ENCODE results near the gene NEK7. TPM values are rescaled to one million over a fixed set of nuclear protein-coding genes. Genes with fewer than 3 reads are reported as not detected.
A peak's percentile ranks its signal among the peaks of the same experiment; 100 is the strongest.

The NEK7 gene
- polyA plus RNA-seq, 3 donors = 50.0 to 52.6 (median 52.5) TPM

DNA sequence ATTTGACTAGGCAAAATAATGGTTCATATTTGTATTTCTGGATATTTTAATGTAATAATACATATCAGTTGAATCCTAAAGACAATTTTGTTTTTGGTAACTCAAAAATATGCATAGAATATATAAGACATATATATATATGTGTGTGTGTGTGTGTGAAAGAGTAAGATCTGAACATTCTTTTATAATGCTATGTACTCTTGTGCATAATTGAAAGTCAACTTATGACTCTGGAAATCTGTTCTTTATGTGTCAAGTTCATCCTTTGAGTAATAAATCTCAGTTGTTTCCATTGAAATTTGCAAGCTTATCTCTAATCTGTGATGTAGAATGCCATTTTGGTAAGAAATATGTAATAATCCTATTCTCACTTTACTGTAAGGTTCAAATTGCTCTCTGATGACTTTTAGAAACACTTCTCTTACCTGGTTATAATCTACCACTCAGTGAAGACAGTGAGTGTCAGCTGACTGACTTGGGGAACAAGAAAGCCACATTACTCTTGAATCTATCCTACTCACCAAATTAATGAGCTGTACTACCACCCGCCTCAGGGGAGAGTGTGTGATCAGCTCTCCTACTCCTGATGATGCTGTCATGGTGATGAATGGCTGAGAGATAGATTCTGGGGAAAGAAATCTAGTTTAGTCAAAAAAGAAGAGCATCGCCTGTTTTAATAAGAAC lies 15.0 kb upstream of the NEK7 start:
- no peak for DNase-seq (ENCODE audit: low read depth in 3 of 3, low spot score in 2 of 3)

DNA sequence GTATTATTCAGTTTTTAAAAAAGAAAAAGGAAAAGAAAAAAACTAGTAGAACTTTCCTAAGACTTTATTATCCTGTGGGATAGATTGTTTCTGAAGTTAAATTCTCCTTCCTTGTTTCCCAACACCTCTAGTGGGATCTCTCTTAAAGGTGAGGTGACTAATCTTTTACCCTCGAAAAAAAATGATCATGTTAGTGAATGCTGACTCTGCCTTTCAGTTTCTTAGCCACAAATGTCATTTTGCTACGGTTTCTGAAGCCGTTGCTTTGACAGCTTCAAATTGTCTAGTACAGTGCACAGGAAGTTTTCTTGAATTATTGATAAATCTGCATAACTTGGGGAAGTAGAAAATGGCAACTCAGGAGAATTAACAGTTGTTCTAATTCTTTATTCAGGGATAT lies 13.0 kb upstream of the NEK7 start:
- no peak for DNase-seq (ENCODE audit: low read depth in 3 of 3, low spot score in 2 of 3)

DNA sequence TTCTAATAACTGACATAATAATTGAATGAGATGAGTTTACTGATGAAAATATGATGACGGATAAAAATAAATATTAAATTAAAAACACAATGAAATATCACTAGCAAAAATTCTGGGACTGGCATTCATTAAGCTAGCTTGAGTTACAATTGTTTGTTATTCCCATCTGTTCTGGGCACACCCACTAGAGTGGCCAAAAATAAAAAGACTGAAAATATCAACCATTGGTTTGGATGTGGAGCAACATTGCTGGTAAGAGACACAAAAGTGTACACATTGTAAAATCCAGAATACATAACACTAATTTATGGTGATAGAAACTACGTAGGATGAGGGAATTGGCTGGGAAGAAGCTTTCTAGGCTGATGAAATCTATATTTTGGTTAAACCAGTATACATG lies 9.6 kb upstream of the NEK7 start:
- DNase-seq (ENCODE audit: low read depth in 3 of 3, low spot score in 2 of 3) = no peak

DNA sequence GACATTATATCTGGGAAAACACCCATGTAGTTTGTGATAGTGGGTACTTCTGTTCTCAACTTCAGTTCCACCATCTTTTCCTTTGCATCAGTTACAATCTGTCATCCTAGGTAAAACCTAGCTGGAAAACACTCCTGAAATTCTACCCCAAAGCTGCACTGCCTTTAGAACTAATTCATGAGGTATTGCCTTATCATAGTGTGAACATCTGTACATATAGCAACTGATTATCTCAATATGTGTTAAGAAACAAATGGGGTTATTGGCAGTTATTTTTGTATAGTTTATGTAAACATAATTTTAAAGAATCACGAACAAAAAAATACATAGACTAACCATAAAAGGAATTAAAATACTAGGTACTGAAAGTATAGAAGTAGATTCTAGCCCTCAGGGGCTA lies 6.4 kb upstream of the NEK7 start:
- DNase-seq (ENCODE audit: low read depth in 3 of 3, low spot score in 2 of 3) = no peak

DNA sequence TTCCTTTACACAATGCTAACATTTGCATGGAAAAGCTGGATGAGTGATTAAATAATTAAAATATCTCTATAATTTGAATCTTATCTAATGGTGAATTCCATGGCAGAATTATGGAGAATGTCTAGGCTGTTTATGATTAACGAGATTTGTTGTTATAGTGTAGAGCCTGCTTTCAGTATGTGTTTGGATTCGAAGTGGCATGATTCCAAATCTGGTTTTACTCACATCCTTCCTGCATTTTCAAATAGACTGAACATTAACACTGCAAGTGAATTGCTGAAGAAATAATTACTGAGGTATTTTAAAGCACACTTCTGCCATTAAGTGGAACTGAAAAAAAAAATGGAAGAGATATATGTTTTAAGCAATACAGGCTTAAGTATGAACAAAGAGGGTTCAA lies 5.1 kb upstream of the NEK7 start:
- DNase-seq (ENCODE audit: low read depth in 3 of 3, low spot score in 2 of 3) = no peak

DNA sequence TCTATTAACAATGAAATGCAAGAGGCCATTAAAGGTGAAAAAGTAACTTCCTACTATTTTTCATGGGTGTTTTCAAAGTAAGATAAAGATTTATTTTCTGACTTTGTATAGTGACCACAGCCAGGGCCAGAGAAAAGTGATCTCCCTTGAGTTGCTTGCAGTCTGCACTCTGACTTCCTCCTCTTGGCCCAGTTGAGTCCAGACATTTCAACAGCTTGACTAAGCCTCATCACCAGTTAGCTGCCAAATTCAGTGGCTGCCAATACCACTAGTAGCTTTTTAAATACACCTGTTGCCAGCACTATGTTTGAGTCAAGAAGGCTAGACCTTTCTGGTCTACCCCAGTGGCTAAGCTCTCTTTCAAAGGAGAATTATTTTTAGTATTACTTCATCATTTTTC lies 3.7 kb upstream of the NEK7 start:
- no peak for DNase-seq (ENCODE audit: low read depth in 3 of 3, low spot score in 2 of 3)

DNA sequence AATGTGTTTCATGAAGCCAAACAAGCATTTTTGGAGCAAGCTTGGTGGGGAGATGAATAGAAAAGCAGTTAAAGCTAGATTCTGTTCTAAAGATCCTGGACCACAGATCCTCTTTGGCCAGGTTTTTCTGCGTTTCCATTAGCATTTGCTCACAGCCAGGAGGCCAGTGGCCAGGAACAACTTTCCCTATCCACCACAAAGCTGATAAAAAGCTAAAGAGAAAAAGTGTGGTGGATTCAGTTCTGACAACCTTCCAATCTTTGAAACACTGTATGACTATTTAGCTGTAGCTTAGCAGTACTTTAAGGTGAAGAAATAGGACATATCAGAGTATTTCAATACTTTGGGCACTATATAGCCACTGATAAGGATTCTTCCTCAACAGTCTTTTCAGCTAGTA lies 3.0 kb upstream of the NEK7 start:
- DNase-seq (ENCODE audit: low read depth in 3 of 3, low spot score in 2 of 3) = no peak

DNA sequence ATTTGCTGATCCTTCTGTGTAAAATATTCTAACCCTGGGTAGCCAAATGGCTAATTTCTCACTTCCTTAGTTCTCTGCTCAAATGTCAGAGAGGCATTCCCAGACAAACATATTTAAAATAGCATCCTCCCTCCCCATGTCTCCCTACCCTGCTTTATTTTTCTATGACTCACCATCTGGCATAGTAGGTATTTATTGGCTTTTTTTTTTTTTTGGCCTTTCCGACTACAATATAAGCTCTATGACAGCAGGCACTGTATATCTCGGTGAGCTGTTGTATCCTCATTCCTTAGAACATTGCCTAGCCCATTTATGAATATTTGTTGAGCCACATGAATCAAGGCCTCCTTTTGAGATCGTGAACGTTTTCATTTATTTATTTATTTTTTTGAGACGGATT lies 1.5 kb upstream of the NEK7 start:
- DNase-seq (ENCODE audit: low read depth in 3 of 3, low spot score in 2 of 3) = no peak

DNA sequence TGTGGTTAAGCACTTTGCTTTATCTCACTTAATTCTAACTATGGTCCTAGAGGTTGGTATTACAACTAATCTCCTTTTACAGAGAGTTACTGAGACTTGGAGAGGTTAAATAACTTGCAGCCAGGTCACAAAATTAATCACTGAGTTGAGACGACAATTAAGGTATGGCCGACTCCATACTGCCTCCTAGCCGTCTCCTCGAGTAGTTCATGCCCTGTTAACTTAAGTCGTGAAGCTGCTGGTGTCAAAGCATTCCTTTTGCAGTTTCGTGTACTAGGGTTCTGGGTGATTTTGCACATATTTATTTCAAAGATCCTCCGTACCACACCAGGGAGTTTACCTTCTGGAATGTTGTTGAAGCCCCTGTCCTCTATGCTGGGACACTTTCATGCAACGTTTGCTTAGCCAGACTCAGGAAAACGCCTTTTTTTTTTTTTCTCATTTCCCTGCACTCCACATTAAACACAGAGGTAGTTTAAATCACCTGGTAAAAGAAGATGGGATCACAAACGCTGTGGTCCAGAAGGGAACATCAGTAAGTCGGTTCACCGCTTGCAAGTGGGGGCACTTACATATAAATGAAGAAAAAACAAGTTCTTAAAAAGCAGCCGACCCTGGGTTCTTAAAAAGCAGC lies 570 bp upstream of the NEK7 start:
- DNase-seq (ENCODE audit: low read depth in 3 of 3, low spot score in 2 of 3) = peak; percentile 78 to 81 (median 80)

DNA sequence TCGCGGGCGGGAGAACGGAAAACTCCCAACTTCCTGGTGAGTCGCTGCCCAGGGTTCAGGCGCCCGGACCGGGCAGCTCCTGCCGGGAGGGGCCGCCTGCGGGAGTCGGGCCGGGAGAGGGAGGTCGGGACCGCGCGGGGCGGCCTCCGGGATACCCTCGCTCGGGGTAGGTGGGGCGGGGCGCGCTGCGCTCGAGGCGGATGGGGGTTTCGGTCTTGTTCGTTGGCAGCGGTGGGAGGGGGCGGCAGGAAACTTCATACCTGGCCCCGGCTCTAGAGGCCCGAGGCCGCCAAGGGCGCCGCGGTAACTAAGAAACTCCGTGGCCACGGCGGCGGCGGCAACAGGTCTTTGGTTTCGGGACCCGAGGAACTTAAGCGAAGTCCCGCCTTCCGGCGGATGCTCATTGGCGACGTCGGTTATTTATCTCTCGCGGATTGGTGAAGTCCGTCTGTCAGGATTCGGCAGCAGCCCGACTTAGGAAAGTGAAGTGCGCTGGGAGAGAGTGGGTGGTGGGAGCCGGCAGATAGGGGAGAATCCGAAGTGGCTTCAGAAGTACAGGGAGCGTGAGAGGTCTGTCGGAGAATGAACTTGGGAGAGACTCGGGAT lies 546 bp downstream of the NEK7 start:
- peak; percentile 89 to 91 (median 90) for DNase-seq (ENCODE audit: low read depth in 3 of 3, low spot score in 2 of 3)

DNA sequence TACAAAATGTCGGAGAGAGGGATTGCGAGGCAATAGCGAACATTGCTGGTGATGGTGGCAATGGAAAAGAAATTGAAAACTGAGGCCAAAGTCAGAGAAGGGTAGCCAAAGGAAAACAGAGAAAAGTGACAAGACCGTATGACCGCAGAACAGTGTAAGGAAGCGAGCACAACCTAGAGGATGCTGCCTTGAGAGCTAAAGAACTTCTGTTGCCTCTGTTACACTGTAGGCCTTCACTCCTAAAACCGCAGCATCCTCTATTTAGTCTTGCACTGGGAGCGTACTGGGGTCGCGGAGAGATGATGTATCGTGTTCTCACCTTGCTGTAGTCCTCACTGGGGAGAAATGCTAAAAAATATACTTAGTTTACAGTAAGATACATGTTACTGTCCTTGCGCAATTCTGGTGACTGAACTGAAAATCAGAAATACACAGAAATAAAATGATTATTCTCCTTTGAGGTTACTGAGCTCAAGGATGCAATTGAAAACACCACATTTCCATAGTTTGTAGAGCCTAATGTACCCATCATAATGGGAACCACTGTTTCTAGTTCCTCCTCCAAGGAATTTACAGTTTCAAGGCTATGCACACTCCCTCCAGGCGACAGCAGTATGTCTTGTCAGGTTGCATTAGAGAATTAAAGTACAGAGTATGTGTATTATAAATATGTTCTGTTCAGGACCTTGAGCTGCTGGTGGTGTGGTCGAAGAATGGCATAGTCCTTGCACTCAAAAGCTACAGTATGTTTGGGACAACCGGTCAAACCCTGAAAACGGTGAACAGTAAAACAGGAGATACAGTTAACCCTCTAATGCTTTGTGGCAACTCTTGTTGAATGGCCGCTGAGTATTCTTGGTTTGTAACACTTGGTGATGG lies 1.3 kb downstream of the NEK7 start:
- no peak for DNase-seq (ENCODE audit: low read depth in 3 of 3, low spot score in 2 of 3)

DNA sequence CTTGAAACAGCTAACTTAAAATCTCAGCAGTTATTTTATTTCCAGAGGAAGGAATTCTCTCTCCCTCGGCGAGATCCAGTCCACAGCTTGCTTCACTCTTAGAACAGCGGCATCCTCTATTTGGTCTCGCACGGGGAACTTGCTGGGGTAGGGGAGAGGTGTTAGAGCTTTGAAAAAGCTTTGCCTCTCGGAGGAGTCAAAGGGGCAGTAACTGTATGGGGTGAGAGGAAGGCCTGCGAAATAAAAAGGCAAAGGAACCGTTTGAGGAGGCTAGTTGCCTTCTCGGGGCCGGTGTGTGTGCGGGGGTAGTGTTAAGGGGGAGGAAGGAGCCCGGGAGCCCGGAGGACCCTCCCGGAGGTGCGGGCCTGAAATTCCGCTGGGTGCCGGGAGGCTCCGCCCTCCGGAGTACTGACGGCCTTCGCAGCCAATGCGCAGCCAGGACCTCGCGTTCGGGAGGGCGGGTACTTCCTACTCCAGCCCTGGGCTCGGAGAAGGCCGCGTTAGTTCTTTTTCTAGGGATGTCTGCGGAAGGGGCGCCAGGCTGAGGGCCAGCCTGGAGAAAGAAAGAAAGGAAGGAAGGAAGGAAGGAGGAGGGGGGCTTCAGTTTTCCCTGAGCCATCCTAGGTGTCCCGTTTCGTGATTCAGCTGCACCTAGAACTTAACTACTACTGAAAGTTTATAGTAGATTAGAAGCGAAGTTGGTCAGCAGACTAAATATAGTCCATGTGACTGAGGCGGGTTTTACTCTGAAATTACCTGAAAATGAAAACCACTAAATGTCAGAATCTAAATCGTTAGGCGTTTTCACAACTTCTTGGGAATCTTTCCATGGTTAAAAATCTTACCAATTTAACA lies 2.2 kb downstream of the NEK7 start:
- peak; percentile 83 to 89 (median 87) for DNase-seq (ENCODE audit: low read depth in 3 of 3, low spot score in 2 of 3)

DNA sequence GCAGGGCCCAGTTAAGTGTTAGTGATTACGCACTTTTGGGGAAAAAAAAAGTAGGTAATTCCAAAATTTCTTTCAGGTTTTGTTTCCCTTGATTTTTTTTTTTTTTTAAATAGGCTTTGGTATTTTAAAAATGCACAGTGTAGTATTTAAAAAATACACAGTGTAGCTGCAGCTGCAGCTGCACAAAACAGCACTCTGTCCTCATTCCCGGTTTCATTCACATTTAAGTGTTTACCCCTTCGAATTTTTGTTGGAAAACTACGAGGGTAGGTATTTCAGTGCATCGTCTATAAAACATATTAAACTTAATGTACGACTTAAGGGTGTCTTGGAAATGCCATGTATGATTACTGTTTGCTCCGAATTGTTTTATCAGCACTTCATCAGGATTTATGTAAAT lies 3.4 kb downstream of the NEK7 start:
- no peak for DNase-seq (ENCODE audit: low read depth in 3 of 3, low spot score in 2 of 3)

DNA sequence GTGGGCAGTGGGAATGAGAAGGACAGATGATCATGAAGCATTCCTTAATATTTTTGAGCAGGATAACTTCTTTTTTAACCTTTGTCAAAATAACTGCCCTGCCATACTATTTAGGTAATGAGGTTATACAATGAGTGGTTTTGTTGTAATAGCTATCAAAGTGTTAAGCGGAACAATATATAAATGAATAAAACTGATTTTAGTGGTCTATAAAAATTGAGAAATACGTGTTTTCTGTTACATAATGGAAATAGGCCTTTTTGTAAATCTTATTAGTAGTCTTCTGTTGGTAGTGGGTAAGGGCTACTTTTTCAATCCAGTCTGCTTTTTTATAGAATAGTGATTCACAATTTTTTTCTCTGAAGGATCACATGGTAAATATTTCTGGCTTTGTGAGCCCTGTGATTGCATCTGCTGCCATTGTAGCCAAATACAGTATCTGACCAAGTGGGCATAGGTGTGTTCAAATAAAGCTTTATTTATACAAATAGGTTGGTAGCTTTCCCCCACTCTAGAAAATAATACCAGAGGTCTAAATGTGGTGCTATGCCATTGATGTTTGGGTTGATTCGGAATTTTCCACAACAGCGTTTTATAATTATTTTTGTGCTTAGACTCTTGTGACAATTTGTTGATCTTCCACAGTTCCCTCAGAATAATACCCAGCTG lies 4.3 kb downstream of the NEK7 start:
- DNase-seq (ENCODE audit: low read depth in 3 of 3, low spot score in 2 of 3) = no peak

DNA sequence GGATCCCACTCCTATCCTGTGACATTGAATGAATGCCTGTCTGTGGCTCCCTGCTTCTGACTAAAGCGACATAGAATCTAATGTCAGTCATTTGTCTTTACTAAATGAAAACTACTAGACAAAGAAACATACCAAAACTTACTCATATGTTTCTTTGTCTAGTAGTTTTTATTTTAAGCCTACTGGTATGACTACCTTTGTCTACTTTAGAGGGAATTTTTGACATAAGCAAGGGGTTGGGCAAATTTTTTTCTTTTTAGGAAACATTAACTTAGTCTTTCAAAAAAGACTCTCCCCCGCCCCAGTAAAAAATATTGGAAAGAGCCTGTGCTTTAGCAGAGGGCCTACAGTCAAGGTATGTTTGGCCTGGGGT lies 4.9 kb downstream of the NEK7 start:
- no peak for DNase-seq (ENCODE audit: low read depth in 3 of 3, low spot score in 2 of 3)

DNA sequence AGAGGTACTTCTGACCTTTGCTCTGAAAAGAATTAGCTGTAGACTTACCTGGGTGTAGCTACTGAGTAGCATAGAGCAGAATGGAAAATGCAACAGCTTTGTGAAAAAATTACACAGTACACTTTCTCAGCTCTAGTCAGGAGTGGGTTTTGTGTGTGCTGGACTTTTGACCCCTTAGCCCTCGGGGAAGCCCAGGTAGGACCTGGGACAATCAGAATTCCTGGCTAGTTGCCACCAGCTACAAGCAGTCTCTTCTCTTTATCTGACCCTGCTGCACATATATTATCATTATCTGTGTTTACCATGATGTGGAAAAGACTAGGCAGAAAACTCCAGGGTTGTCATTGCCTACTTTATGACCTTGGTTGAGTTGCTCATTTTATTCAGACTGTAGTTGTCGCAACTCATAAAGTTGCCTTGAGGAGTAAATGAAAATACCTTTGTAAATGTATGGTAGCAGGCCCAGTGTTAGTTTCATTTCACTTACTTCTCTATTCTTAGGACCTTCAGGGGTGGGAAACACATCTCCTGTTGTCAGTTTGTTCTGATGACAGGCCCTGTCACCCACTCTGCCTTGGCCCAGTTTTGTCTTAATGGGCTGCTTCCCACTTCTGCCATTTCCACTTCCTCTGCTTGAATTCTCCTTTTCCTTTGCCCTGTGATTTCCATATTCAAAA lies 5.4 kb downstream of the NEK7 start:
- DNase-seq (ENCODE audit: low read depth in 3 of 3, low spot score in 2 of 3) = no peak

DNA sequence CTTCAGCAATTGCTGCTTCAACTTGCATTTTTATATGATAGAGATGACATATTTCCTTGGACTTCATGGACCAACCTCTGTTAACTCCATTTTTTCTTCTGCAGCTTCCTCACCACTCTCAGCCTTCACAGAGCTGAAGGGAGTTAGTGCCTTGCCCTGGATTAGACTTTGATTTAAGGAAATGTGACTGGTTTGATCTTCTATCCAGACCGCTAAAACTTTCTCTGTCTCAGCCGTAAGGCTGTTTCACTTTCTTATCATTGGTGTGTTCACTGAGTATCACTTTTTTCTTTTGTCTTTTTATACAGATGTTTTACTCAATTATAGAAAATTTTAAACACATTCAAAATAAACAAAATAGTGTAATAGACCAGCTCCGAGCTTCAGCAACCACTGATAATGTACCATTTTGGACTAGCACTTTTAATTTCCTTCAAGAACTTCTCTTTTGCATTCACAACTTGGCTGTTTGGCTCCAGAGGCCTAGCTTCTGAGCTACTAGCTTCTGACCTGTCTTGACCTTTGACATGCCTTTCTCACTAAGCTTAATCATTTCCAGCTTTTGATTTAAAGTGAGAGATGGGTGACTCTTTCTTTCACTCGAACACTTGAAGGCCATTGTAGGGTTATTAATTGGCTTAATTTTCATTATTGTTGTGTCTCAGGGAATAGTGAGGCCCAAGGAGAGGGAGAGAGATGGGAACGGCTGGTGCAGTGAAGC lies 9.3 kb downstream of the NEK7 start:
- no peak for DNase-seq (ENCODE audit: low read depth in 3 of 3, low spot score in 2 of 3)

DNA sequence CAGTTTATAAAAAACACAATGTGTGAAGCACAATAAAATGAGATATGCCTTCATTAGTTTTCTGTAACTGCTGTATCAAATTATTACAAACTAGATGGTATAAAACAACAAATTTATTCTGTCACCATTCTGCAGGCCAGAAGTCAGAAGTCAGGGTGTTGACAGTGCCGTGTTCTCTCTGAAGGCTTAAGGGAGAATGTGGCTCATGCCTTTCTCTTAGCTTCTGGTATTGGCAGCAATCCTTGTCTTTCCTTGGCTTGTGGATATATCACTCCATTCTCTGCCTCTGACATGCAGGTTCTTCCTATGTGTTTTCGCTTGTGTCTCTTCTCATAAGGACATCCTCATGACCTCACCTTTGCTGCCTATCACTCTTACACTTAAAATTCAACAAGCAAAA lies 10.1 kb downstream of the NEK7 start:
- no peak for DNase-seq (ENCODE audit: low read depth in 3 of 3, low spot score in 2 of 3)

DNA sequence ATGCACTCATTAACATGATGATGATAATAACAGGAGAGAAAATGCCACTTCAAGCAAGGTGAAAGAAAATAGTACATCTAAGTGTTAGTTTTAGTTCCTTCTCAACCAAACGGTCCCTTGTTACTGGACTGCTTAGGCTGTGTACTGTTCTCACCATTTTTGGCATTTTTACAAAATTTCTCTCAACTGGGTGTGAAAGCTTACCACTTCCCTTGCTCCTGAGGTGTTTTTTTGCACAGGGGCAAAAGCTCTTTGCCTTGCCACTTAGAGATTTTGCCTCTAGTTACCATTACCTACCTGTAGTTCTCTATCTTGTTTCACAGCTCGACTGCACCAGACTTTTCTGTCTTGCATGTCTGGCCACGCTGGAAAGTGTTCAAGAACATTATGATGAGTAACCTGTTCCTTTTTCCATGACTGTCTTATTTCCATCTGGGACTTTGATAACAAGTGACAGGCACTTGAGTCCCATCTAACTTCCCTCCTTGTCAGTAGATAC lies 10.7 kb downstream of the NEK7 start:
- DNase-seq (ENCODE audit: low read depth in 3 of 3, low spot score in 2 of 3) = no peak
